ENCODE data around the gene TOMM40L.

TOMM40L gene

DNA sequence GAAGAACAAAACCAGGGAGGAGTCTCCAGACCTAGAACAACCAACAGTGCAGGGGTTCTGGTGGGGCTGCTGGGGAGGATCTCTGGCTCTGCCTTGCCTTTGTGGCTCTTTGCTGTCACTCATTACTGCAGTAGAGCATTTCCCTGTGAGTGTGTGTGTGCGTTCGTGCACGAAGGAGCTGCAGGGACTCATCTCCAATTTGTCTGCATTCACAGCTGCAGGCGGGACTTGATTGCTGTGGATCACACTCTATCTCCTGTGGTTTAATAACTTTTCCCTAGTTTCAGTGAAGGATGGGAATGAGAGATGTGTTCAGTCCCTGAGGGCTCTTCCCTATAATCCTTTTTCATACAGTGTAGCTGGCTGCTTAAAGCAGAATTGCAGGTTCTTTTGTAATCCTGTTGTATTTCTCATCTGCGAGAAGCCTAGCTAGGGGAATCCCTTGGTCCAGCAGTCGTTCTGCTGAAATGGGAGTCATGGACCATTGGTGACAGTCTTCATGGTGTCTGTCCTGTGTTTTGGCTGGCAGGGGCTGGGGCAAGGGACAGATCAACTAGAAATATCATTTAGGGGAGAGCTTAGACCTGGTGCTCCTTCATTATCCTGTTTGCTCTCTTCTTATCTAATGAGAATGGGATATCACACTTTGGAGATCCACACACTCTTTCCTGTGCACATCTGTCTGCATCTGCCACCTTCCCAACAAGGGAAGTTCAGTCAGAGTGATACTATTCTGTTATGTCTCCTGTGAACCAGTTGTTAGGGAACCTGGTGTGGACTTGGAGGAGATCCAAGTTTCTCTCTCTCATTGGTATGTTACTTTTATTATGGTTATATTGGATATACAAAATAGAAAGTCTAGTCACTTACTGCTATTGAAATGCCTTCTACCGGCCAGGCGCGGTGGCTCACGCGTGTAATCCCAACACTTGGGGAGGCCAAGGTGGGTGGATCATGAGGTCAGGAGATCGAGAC lies 35.7 kb downstream of the TOMM40L start:
- Histone ChIP-seq H3K9ac (no peak overlapping the region), H4K20me1 (ENCODE audit: insufficient read depth) (no peaks in the 10 kb centered on the region), H3K27ac (no peak overlapping the region), H3K79me2 (ENCODE audit: insufficient read depth, low read depth) (no peaks in the 10 kb centered on the region), H3K4me1 (ENCODE audit: low read depth, poor library complexity, severe bottlenecking) (no peaks in the 10 kb centered on the region), H3K4me3 (IDR thresholded peaks at IDR 0.05; ENCODE audit: insufficient read depth, low read depth, low read length) (no peak overlapping the region), H3K36me3 (ENCODE audit: insufficient read depth) (no peaks in the 10 kb centered on the region), H3K27me3 (ENCODE audit: insufficient read depth, low read depth) (no peaks in the 10 kb centered on the region; the same call in 1 of the 2 replicates), H2AFZ (ENCODE audit: low read depth) (no peak overlapping the region), H3K4me2 (no peak overlapping the region)
- TF ChIP-seq, protein P1, sequence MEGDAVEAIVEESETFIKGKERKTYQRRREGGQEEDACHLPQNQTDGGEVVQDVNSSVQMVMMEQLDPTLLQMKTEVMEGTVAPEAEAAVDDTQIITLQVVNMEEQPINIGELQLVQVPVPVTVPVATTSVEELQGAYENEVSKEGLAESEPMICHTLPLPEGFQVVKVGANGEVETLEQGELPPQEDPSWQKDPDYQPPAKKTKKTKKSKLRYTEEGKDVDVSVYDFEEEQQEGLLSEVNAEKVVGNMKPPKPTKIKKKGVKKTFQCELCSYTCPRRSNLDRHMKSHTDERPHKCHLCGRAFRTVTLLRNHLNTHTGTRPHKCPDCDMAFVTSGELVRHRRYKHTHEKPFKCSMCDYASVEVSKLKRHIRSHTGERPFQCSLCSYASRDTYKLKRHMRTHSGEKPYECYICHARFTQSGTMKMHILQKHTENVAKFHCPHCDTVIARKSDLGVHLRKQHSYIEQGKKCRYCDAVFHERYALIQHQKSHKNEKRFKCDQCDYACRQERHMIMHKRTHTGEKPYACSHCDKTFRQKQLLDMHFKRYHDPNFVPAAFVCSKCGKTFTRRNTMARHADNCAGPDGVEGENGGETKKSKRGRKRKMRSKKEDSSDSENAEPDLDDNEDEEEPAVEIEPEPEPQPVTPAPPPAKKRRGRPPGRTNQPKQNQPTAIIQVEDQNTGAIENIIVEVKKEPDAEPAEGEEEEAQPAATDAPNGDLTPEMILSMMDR (conservative IDR thresholded peaks at IDR 0.05; ENCODE audit: low read depth, low read length), result no peak

DNA sequence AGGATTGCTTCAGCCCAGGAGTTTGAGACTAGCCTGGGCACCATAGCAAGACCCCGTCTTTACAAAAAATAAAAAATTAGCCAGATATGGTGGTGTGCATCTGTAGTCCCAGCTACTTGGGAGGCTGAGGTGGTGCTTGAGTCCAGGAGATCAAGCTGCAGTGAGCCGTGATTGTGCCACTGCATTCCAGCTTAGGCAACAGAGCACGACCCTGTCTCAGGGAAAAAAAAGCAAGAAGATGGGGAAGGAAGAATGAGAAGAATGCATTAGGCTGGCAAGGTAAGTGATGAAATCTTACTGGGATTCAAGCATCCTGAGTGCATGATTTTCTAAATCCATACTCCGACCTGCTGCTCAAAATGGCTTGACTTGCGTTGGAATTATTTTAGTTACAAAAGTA lies 39.4 kb downstream of the TOMM40L start:
- no peak overlapping the region for H3K9ac ChIP-seq

DNA sequence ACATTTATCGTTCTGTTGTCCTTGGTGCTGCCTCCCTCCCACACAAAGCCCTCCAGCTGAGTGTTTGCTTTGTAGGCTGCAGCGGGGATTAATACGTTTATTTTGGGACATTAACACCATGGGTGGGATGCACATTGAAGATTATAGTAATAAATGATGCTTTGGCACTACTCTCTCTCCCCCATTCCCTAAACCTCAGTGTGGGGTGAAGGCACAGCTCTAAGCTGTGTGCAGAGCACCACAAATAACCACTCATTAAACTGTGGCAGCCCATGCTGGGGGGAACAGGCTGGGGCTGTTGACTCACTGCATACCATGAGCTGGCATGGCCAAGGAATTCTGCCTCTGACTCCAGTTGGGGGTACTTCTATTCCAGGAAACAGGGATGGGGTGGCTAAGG lies 40.3 kb downstream of the TOMM40L start:
- TF ChIP-seq, protein P1 (conservative IDR thresholded peaks at IDR 0.05; ENCODE audit: low read depth, low read length), result no peak
- no peak overlapping the region for H3K4me2 ChIP-seq
- H4K20me1 ChIP-seq (ENCODE audit: insufficient read depth), result no peaks in the 10 kb centered on the region
- H3K36me3 ChIP-seq (ENCODE audit: insufficient read depth), result no peaks in the 10 kb centered on the region
- no peak overlapping the region for H2AFZ ChIP-seq (ENCODE audit: low read depth)
- no peak overlapping the region for H3K9ac ChIP-seq
- no peaks in the 10 kb centered on the region for H3K4me1 ChIP-seq (ENCODE audit: low read depth, poor library complexity, severe bottlenecking)
- H3K27ac ChIP-seq, result no peak overlapping the region
- no peaks in the 10 kb centered on the region for H3K79me2 ChIP-seq (ENCODE audit: insufficient read depth, low read depth)
- no peak overlapping the region for H3K4me3 ChIP-seq (IDR thresholded peaks at IDR 0.05; ENCODE audit: insufficient read depth, low read depth, low read length)
- no peaks in the 10 kb centered on the region; the same call in 1 of the 2 replicates for H3K27me3 ChIP-seq (ENCODE audit: insufficient read depth, low read depth)

More for the DNA sequence above, 39.4 kb downstream of the TOMM40L start:
- H3K4me3 ChIP-seq (IDR thresholded peaks at IDR 0.05; ENCODE audit: insufficient read depth, low read depth, low read length), result no peak overlapping the region
- no peak overlapping the region for H2AFZ ChIP-seq (ENCODE audit: low read depth)
- no peaks in the 10 kb centered on the region for H4K20me1 ChIP-seq (ENCODE audit: insufficient read depth)
- TF ChIP-seq, protein P1 (conservative IDR thresholded peaks at IDR 0.05; ENCODE audit: low read depth, low read length), result no peak
- H3K36me3 ChIP-seq (ENCODE audit: insufficient read depth), result no peaks in the 10 kb centered on the region
- H3K27me3 ChIP-seq (ENCODE audit: insufficient read depth, low read depth), result no peaks in the 10 kb centered on the region; the same call in 1 of the 2 replicates
- H3K79me2 ChIP-seq (ENCODE audit: insufficient read depth, low read depth), result no peaks in the 10 kb centered on the region
- H3K27ac ChIP-seq, result no peak overlapping the region
- H3K4me2 ChIP-seq, result no peak overlapping the region
- no peaks in the 10 kb centered on the region for H3K4me1 ChIP-seq (ENCODE audit: low read depth, poor library complexity, severe bottlenecking)

DNA sequence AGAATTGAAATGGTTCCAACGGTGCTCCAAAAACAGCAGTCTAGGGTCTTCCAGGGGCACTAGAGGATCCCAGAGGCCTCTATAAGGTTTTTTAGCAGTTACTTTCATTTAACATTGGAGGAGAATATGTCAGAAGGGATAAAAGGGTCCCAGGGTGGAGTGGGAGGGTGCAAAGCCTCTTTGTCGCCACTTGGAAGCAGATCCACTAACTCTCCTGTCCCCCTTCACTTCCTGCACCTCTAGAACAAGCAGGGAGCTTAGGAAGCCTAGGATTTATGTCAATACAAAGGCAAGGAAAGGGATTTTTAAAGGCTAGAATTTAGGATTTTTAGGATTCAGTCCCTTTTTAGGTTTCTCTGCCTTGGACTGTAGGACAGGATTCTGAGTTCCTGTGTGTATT lies 41.0 kb downstream of the TOMM40L start:
- no peak overlapping the region for H3K9ac ChIP-seq
- no peaks in the 10 kb centered on the region for H3K79me2 ChIP-seq (ENCODE audit: insufficient read depth, low read depth)
- H3K27me3 ChIP-seq (ENCODE audit: insufficient read depth, low read depth), result no peaks in the 10 kb centered on the region
- no peak overlapping the region for H2AFZ ChIP-seq (ENCODE audit: low read depth)
- H3K4me2 ChIP-seq, result no peak overlapping the region
- H3K4me3 ChIP-seq (IDR thresholded peaks at IDR 0.05; ENCODE audit: insufficient read depth, low read depth, low read length), result no peak overlapping the region
- no peaks in the 10 kb centered on the region for H3K4me1 ChIP-seq (ENCODE audit: low read depth, poor library complexity, severe bottlenecking)
- TF ChIP-seq, protein P1 (conservative IDR thresholded peaks at IDR 0.05; ENCODE audit: low read depth, low read length), result no peak
- no peak overlapping the region for H3K27ac ChIP-seq
- H4K20me1 ChIP-seq (ENCODE audit: insufficient read depth), result no peaks in the 10 kb centered on the region
- H3K36me3 ChIP-seq (ENCODE audit: insufficient read depth), result no peaks in the 10 kb centered on the region

Data from KMS-11 (cell line).